Endothelial cell (in vitro differentiated cells): ENCODE results near the gene TWIST1. TPM values are rescaled to one million over a fixed set of nuclear protein-coding genes. Genes with fewer than 3 reads are reported as not detected.

Experiments
- DNase-seq: peaks from one replicate; pipeline ENCODE4 v3.0.0; 2021; ENCODE audit warnings: low spot score
- H3K27ac Mint-ChIP-seq: one replicate; pipeline ENCODE4 v1.8.0; 2021; ENCODE audit warnings: mixed read lengths, inconsistent platforms; ENCODE audit not compliant: unreplicated experiment
- H3K27me3 Mint-ChIP-seq: one replicate; pipeline ENCODE4 v1.8.0; 2021; ENCODE audit warnings: mild to moderate bottlenecking, moderate library complexity, mixed read lengths, inconsistent platforms; ENCODE audit not compliant: unreplicated experiment
- H3K36me3 Mint-ChIP-seq: one replicate; pipeline ENCODE4 v1.8.0; 2021; ENCODE audit warnings: mild to moderate bottlenecking, low read depth, mixed read lengths, inconsistent platforms; ENCODE audit not compliant: unreplicated experiment
- H3K4me1 Mint-ChIP-seq: one replicate; pipeline ENCODE4 v1.8.0; 2021; ENCODE audit warnings: mild to moderate bottlenecking, mixed read lengths, inconsistent platforms; ENCODE audit not compliant: unreplicated experiment
- H3K4me3 Mint-ChIP-seq: one replicate; pipeline ENCODE4 v1.8.0; 2021; ENCODE audit warnings: mild to moderate bottlenecking, mixed read lengths, inconsistent platforms; ENCODE audit not compliant: unreplicated experiment
- H3K9me3 Mint-ChIP-seq: one replicate; pipeline ENCODE4 v1.8.0; 2021; ENCODE audit warnings: mixed read lengths, inconsistent platforms; ENCODE audit not compliant: unreplicated experiment
- total RNA-seq: library from RNA; stranded (reverse); fragmentation: NEBNext Ultra II Directional; extraction: Animal tissue kit (Norgen Biotek cat#: 25700); gene quantifications from one replicate; pipeline ENCODE4 v1.2.1, GENCODE V29; 2021; ENCODE audit not compliant: unreplicated experiment
- TF ChIP-seq, protein P1 (sequence below): fragments of 200-600 bp; sonication (generic); IDR thresholded peaks from one replicate; pipeline ENCODE4 v1.5.0; 2021; ENCODE audit warnings: antibody characterized with exemption; ENCODE audit not compliant: unreplicated experiment

TWIST1 gene
- total RNA-seq, 1 donor from 2014 or later: 2.4 TPM

DNA sequence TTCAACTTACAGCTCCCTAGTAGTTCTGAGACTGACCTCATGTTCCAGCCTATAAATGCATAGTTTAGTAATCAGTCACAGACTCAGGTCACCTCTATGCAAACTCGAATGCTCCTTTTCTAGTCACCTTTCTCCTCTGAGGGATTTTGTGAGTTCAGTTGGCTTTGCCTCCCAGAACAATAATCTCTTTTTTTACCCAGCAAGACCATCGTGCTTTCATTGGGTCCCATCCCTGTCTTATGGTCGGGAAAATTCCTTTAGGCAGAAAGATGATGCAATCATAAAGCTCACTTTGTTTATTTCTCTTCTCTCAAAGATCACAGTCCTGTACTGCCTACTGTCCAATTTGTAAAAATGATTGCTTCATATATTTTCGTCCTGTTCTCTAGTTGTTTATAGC lies 38.4 kb downstream of the TWIST1 start:
- H3K9me3 Mint-ChIP-seq: no peaks in the 10 kb centered on the region
- no peak overlapping the region for H3K4me3 Mint-ChIP-seq
- TF ChIP-seq, protein P1, sequence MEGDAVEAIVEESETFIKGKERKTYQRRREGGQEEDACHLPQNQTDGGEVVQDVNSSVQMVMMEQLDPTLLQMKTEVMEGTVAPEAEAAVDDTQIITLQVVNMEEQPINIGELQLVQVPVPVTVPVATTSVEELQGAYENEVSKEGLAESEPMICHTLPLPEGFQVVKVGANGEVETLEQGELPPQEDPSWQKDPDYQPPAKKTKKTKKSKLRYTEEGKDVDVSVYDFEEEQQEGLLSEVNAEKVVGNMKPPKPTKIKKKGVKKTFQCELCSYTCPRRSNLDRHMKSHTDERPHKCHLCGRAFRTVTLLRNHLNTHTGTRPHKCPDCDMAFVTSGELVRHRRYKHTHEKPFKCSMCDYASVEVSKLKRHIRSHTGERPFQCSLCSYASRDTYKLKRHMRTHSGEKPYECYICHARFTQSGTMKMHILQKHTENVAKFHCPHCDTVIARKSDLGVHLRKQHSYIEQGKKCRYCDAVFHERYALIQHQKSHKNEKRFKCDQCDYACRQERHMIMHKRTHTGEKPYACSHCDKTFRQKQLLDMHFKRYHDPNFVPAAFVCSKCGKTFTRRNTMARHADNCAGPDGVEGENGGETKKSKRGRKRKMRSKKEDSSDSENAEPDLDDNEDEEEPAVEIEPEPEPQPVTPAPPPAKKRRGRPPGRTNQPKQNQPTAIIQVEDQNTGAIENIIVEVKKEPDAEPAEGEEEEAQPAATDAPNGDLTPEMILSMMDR: no peak
- no peaks in the 10 kb centered on the region for H3K4me1 Mint-ChIP-seq
- H3K27ac Mint-ChIP-seq: no peak overlapping the region
- no peaks in the 10 kb centered on the region for H3K27me3 Mint-ChIP-seq
- DNase-seq: no peak
- H3K36me3 Mint-ChIP-seq: no peaks in the 10 kb centered on the region

- DNase-seq: no peak
- H3K36me3 Mint-ChIP-seq: no peaks in the 10 kb centered on the region
- H3K27ac Mint-ChIP-seq: no peak overlapping the region
- H3K27me3 Mint-ChIP-seq: no peaks in the 10 kb centered on the region
- no peaks in the 10 kb centered on the region for H3K9me3 Mint-ChIP-seq
- TF ChIP-seq, protein P1: no peak
- H3K4me1 Mint-ChIP-seq: no peaks in the 10 kb centered on the region
- no peak overlapping the region for H3K4me3 Mint-ChIP-seq
Observed at GRCh38 chr7:19069842-19070241, 47.6 kb downstream of the TWIST1 start.

DNA sequence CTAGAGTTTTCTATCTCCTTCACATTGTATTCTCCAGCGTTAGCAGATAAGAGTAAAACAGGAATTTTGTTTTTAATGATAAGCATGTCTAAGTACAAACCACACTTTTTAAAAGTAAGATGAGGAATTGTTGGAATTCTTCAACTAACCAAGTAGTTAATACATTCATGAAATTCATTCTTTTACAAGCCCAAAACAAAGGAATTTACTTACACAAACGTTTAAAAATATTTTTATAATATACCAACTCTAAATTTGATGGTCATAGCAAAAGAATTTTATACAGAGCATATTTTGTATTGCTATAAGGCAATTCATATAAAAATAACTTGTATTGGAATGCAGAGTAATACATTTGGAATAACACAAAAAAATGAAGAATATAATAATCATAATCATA lies 51.3 kb downstream of the TWIST1 start:
- Mint-ChIP-seq H3K36me3 (no peaks in the 10 kb centered on the region), H3K9me3 (no peaks in the 10 kb centered on the region), H3K27me3 (no peaks in the 10 kb centered on the region), H3K4me1 (no peaks in the 10 kb centered on the region), H3K4me3 (no peak overlapping the region), H3K27ac (no peak overlapping the region)
- no peak for DNase-seq
- TF ChIP-seq, protein P1: no peak

Other genes with a start within 250 kb of the TWIST1 start
- gene FERD3L, start 27.8 kb upstream of the TWIST1 start, total RNA-seq: not detected